T follicular helper cell (primary cell): ENCODE measurements around the gene PRKAR2B.
"Not testable (repeated sequence)": the region's sequence is repeated elsewhere in the genome, so short reads cannot be mapped to it uniquely, and the experiment has no call there.

Experiments used
- DNase-seq: peaks from one replicate; pipeline ENCODE4 v3.0.0-alpha.2; 2020; ENCODE audit warnings: low read depth

The PRKAR2B gene

DNA sequence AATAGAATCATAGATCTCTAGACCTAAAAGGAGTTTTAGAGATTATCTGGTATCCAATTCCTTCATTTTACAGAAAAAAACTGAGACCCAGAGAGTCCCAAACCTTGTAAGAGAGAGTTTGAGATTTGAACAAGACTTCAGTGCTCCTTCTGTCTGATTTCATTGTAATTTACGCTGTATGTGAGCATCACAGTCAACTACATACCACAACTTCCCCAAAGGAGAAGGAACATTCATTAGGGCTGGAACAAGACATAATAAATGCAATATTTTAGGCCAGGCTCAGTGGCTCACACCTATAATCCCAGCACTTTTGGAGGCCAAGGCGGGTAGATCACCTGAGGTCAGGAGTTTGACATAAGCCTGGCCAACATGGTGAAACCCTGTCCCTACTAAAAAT, 17.3 kb upstream of the PRKAR2B start:
- DNase-seq: no peak

DNA sequence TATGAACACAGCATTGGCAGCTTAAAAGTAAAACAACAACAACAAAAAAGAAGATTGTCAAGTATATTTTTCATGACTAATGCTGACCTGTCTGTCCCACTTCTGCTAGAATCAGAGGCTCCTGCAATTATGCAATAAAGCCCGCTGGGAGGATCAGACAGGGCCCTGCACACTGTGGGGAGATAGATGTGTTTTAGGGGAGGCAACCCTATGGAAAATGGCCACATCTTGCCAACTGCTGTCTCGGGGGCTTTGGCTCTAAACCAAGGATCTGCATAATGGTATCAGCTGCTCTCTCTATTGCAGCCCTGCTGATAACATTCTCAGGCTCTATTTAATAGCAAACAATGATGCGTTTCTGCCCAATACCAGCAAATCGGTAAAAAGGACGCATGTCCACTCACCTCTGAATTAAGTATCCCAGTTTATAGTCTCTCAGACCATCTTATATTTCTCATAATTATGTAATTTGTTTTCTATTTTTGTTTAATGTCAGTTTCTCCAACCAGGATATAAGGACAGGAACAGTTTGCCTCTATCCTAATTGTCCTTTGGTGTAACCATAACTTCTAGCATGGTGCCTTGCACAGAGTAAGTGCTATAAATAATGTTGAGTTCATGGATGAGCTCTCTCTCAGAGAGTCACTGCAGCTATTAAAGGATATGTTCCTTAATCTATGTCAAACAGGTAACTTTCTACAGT, 15.3 kb upstream of the PRKAR2B start:
- DNase-seq: no peak

DNA sequence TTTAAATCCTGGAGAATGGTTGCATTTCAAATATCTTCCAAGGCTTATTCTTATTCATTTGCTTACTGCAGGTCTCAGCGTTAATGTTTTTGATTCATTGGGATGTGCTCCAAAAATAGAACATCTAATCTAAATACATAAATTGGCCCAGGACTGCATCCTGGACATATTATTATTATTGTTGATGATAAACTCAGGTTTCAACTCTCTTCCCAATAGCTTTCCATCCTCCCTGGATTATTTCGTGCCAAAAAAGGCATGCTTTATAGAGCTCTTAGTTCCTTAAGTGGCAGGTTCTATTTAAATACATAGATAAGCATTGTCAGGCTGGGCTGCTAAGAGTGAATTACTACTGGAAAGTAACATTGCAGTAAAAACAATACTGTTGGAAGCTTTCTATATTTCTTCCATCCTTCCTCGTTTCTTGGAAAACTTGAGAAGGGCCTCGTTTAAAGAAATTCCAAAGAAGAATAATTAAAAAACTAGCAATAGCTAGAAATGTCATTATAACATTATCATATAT, 14.7 kb upstream of the PRKAR2B start:
- DNase-seq: no peak

DNA sequence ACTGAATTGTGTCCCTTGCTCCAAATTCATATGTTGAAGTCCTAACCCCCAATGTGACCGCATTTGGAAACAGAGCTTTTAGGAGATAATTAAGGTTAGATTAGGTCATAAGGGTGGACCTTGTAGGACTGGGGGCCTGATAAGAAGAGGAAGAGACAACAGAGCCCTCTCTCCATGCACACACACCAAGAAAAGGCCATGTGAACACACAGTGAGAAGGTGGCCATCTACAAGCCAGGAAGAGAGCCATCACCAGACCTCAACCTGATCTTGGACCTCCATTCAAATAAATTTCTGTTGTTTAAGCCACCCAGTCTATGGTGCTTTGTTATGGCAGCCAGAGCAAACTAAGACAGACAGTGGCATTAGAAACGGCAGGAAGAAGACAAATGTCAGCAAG, 12.5 kb upstream of the PRKAR2B start:
- no peak for DNase-seq

DNA sequence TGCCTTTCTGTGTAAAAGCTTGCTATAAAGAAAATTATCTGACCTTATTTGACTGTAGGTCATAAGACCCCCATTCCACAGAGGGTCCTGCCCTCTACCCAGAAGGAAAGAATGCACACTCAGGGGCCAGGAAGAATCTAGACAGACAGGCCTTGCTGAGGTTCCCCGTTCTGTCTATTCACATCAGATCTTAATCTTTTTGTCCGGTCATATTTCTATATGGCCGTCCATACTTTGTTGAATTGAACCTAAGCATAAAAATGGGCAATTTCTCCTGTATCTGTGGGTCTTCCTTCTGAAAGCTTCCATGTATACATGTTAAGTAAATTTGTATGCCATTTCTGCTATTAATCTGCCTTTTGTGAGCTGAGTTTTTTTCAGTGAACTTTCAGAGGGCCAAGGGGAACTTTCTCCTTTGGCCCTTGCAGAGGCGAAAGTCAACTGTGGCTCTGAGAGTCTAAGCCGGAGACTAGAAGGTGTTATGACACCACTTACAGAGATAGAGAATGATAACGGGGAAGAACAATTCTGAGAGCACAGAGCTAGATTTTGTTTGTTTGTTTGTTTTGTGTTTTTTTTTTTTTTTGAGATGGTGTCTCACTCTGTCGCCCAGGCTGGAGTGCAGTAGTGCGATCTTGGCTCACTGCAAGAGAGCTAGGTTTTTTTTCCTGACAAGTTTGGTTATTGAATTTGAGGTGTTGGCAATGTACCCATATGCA, 11.6 kb upstream of the PRKAR2B start:
- DNase-seq: no peak

DNA sequence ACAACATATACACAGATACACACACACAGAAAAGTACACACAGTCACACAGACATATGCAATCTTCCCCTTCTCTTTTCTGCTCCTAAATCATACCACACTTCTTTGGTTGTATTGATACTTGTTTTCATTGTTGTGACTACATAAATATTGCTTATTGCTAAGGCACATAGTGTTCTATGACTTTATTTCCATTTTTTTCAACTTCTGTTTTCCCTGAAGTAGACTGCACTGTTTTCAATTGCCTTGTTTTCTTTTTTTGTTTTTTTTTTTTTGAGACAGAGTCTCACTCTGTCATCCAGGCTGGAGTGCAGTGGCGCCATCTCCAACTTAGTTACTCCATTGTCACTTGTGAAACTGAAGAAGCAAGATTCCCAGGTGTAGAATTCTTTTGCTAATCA, 10.0 kb upstream of the PRKAR2B start:
- no peak for DNase-seq

DNA sequence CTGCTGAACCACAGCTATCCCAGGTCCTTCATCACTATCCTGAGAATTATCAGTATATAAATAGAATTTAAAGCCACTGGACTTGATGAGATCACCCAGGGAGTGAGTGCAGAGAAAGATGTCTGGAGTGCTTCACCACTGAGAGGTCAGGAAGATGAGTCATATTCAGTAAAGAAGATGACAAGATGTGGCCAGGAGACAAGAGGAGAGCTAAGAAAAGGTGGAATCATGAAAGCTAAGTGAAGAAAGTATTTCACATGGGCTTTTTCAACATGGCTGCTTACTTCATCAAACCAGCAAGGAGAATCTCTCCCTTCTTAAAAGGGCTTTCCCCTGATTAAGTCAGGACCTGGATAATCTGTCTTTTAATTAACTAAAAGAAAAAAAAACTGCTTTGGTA, 9.1 kb upstream of the PRKAR2B start:
- no peak for DNase-seq

DNA sequence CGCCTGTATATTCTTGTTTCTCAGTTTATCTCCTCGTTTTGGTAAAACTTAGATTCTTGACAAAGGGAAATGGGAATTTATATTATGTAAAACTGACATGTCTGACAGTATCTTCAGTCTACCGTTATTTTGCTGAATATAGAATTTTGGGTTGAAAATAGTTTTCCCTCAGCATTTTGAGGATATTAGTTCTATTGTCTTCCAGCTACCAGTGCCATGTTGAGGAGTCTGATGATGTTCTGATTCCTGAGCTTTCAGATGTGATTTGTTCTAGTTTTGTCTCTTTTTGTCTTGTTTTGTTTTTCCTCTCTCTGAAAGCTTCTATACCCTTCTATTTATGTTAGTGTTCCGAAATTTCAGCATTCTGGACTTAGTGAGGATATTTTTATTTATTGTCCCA, 8.0 kb upstream of the PRKAR2B start:
- DNase-seq: no peak

DNA sequence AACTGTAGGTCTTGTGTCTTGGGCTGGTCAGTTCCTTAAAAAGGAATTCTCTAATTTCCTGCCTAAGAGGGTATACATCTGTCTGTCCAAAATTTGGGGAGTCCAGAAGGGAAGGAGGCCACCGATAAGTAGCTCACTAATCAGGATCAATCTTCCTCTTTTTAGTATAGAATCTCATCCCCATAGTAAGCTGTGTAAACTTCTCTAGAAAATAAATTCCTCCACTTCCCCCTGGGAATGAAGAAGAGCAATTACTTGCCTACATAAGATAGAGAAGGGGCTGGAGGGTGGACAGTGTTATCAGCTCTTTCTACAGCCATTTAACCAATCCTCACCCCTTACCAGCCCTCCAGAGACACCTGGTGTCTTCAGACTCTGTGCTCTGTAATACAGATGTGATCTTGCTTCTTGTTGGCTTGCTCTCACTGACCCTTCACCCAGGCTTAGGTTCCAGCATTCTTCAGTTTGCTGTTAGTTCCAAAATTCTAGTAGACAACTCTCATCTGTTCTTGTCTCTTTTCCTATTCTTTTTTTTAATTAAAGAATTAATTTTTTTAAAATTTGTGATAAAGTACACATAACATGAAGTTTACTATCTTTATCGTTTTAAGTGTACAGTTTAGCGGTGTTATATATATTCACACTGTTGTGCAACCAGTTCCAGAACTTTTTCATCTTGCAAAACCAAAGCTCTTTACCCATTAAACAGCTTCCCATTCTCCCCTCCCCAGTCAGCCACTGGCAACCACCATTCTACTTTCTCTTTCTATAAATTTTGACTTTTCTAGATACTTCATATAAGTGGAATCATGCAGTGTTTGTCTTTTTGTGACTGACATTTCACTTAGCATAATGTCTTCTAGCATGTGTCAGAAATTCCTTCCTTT, 6.5 kb upstream of the PRKAR2B start:
- no peak for DNase-seq

DNA sequence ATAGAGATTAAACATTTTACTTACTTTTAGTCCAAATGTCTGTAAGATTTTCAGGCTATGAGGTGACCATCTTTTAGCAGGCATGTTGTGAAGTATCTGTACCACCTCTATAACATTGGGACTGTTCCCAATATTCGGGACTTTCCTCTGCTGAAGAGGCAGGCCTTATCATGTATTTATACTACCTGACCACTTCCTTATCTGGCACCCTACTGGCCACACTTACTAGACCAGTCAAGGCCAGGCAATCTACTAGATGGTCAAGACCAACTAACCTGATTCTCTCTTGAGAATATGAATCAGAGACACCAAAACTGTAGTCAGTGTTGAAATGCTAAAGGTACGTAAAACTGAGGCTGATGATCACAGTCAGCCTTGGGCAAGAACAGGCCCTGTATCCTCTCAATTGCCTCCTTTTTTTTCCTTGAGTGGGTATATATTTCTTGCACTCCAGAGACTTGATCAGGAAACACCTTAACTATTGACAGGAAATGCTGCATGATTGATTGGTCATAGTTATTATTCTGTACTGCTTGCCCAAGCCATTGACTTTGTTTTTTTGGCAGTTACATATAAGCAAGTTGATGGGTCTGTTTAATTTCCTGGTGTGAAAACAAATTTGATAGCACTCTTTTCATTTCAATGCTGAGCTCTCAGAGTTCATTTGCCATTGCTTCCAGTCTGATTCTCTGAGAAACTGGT, 5.2 kb upstream of the PRKAR2B start:
- DNase-seq: no peak

DNA sequence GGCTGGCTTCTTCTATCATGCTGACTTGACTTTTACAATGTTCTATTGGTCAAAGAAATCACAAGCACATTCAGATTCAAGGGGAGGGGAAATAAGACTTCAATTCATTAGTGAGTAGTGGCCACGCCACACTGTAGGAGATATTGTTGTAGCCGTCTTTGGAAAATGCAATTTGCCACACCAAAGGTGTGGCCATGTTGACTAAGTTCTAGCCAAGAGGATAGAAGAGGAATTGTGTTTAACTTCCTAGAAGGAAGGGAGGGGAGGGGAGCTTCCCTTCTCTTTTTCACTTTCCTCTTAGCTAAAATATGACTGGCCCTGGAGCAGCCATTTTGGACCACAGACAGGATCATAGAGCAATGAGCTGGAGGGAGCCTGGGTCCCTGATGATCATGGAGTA, 3.4 kb upstream of the PRKAR2B start:
- DNase-seq: no peak

DNA sequence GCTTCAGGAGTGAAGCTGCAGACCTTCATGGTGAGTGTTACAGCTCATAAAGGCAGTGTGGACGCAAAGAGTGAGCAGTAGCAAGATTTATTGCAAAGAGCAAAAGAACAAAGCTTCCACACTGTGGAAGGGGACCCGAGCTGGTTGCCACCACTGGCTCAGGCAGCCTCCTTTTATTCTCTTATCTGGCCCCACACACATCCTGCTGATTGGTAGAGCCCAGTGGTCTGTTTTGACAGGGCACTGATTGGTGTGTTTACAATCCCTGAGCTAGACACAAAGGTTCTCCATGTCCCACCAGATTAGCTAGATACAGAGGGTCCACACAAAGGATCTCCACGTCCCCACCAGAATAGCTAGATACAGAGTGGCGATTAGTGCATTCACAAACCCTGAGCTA, 2.7 kb upstream of the PRKAR2B start:
- DNase-seq: not testable (repeated sequence)

DNA sequence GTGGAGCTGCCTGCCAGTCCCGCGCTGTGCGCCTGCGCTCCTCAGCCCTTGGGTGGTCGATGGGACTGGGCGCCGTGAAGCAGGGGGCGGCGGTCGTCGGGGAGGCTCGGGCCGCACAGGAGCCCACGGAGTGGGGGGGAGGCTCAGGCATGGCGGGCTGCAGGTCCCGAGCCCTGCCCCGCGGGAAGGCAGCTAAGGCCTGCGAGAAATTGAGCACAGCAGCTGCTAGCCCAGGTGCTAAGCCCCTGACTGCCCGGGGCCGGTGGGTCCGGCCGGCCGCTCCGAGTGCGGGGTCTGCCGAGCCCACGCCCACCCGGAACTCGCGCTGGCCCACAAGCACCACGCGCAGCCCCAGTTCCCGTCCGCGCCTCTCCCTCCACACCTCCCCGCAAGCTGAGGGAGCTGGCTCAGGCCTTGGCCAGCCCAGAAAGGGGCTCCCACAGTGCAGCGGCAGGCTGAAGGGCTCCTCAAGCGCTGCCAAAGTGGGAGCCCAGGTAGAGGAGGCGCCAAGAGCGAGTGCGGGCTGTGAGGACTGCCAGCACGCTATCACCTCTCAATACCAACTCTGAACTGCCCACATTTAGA, 2.1 kb upstream of the PRKAR2B start:
- DNase-seq: not testable (repeated sequence)

DNA sequence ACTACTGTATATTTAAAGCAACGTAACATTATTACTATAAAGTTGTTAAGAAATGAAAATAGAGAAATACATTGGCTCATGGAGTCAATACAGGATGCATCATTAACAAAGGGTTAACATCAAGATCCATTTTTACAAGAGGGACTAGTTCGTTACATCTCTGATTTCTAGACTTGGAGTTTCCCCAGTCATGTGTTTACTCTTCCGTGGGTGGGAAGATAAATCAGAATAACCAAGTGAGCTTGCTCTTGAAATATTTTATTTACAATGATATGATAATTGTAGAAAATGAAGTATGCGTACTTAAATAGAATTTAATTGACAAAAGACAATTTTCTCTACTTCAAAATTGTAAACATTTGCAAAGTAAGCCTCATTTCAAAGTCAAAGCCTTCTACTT, 1.0 kb upstream of the PRKAR2B start:
- no peak for DNase-seq

DNA sequence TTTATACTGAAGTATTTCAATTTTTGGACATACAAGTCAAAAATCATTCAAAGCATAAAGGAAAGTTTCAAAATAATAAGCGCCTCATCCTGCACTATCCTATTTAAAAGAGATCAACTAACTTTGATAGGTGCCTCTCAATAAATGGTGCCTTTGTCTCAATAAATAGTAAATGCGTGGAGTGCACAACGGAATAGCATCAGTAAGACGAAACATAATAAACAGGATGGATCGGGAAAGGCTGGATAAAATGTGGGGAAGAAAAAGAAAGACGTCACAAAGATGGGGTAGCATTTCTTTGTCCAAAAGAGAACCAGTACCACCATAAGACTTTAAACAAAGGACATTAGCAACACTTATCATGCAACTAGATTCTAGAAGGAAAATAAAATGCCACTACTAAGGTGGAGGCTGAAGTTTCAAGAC, 571 bp upstream of the PRKAR2B start:
- DNase-seq: no peak

DNA sequence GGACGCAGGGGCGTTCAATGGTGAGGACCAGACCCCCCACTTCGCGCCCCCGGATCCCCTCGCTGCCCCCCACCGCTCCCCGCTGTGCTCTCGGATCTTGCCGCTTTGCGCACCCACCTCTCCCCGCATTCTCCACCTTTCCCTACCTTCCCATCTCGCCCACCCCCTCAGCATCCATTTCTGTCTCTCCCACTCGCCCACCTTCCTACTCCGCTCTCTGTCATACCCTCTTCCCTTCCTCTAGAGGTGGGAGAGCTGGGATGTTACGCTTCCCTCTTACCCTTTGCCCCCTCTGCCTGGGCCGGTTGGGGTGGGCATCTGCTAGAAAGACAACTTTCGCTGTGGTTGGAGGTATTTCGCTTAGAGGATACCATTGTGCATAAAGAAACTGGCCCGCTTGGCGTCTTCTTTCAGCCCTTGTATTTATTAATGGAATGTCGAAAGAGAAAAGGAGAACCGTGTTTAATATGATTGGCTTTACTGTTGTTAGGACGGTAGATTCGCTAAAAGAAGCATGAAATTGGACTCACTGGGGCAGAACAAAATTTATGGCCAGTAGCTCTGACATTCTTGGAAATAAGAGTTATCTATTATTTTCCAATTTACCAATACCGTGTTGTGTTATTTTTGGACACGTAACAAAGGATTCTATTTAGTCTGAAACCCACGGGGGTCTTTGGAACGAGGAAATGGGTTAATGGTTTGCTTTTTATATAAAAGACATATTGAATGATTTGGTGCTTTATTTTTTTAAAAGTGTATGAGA, 873 bp downstream of the PRKAR2B start:
- DNase-seq: no peak

DNA sequence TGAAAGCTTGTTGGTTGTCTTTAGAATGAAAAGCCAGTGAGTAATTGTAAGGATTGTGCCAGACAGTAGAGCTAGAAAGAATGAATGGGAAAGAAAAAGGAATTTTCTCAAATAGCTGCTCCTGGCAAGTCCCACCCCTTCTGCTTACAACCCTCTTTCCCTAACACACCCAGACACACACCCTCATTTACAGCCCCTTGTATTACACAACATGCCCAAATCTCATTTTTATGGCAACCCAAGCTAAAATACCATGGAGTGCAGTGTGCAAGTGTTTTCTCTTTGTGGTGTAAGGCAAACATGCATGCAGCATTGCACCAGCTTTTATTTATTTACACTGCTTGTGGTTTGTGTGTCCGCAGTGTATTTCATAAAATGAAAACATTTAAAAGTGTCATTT, 1.5 kb downstream of the PRKAR2B start:
- no peak for DNase-seq

DNA sequence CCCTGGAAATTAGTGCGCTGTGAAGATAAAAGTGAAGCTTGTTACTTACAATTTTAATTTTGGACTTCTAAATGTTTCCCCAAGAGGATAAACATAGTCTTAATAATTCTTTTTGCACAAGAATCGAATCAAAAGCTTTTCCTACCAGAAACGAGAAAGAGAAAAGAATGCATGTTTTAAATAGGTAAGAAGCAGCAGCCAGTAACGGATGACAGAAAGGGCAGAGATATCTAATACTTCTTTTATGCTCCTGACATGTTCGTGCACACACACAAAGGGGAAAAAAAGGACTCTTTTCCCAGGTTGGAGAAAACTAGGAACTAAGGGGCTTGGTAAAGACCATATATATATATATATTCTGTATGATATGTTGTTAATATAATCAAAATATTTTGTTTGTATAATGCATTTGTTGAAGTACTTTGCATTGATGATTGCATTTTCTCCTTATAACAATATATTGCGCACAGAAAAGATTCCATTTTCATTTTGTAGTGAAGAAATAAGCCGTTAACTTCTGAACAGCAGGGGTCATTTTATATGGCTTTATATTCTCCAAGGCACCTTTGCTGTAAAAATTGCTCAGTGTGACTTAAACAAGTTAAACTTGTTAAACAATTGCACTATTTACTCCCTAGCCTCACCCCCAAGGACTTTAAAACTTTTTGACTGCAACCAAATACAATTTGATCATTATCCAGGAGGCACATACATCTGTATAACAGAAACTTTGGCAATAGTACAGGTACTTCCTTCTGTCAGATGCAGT, 2.2 kb downstream of the PRKAR2B start:
- no peak for DNase-seq

DNA sequence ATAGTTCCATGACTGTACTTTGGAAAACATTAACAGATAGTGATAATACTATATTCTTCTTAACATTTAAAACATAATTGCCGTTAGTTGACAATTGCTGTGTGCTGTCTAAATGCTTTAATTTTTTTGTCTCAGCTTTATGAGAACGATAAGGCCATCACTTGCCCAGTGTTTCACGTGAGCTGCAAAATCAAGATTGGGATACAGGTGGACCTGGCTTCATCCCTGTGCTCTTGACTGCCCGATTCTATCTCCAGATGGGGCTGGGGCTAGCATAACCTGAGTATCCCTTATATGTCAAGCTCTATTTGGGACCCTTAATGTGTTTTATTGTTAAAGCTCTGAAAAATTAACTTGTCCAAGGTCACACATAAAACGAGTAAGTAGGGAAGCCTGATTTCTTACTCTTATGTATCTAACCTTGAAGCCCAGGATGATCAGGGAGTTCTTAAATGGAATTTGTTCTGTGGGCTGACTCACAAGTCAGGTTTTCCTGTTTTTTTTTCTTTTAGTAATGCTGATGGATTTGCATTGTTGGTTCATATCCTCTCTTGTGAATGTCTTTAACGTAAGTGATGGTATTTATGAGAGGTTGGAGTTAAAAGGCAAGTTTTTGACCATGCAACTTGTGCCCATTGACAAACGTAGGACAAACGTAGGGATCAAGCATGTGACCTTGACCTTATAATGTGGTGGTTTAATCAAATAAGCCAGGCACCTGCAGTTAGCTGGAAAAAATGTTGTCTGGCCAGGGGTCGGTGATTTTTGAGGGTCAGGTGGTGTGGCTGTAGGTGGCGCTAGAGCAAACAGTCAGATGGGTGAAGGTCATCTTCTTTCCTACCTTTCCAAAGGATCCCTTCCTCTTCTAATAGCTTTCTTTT, 3.6 kb downstream of the PRKAR2B start:
- DNase-seq: no peak
